GM18520 (cell line): Measurements from ENCODE around the gene CASQ1.

Experiments used
- ATAC-seq: cut with Tn5 transposase; IDR thresholded peaks from one replicate; pipeline ENCODE4 v1.9.1; 2021; ENCODE audit not compliant: unreplicated experiment

CASQ1 gene

GRCh38 chr1:160224606-160225005 lies 34.2 kb downstream of the CASQ1 start:
- ATAC-seq = no peak

- ATAC-seq = no peak
These were observed 35.0 kb downstream of the CASQ1 start for GRCh38 chr1:160225345-160225744.

- ATAC-seq = no peak
These were observed 36.2 kb downstream of the CASQ1 start for GRCh38 chr1:160226623-160227022.

- ATAC-seq = no peak
These were observed 36.7 kb downstream of the CASQ1 start for GRCh38 chr1:160227034-160227433.

GRCh38 chr1:160227561-160227960 lies 37.2 kb downstream of the CASQ1 start:
- no peak for ATAC-seq

GRCh38 chr1:160228431-160228830 lies 38.1 kb downstream of the CASQ1 start:
- no peak for ATAC-seq

GRCh38 chr1:160232911-160233310 lies 42.5 kb downstream of the CASQ1 start:
- ATAC-seq = no peak

- no peak for ATAC-seq
These were observed 46.4 kb downstream of the CASQ1 start for GRCh38 chr1:160236806-160237205.

DNA sequence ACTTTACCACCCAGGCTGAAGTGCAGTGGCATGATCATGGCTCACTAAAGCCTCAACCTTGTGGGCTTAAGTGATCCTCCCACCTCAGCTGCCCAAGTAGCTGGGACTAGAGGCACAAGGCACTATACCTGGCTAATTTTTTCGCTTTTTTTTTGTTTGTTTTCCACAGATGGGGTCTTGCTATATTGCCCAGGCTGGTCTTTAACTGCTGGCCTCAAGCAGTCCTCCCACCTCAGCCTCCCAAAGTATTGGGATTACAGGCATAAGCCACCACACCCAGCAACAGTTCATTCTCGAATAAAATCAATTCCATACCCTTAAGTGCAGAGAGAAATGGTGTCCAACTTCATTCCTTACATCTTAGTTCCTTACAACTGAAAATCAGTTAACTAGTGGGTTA lies 47.2 kb downstream of the CASQ1 start:
- no peak for ATAC-seq

DNA sequence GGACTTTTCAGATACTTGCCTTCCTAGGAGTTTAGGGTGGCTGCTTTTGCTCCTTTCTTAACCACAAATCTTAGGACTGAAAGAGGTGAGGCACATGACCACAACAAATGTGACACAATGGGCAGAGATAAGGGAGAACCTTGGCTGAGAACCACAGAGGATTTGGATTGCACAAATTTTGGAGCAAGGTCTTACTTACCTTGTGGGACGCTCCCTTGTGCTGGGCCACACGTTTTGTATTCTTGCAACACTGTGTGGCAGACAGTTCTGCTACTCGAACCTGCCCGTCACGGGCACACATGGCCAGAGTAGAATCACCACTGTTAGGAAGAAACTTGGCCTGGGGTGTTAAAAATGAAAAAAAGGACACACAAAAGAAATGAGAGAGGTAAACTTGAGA lies 48.0 kb downstream of the CASQ1 start:
- ATAC-seq = no peak

DNA sequence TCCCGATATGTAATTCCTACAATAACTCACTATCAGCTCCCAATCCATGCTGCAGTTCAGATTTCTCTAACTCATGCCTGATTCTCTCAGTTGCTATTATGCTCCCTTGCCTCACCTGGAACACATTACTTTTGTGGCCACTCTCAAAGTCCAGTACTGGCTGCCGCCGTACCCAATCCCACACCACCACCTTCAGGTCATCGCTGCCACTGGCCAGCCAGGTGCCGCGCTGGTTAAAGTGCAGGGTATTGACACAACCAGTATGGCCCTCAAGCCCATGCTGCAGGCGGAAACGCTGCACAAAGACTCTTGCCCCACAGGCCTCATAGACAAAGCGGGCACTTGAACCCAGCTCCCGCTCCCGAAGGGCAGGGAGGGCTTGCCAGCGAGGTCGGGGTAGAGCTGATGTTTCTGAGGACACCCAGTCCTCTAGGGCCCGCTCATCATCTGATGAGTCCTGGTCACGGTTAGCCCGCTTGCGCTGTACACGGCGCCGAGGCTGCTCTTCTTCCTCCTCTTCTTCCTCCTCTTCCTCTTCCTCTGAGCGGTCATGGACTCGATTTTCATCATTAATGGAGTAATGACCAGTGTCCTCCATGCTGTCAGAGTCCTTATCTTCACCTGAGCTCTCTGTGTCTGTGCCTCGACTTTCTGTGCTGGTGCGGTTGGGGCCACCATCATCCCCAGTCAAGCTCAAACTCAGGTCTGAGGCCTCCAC lies 49.4 kb downstream of the CASQ1 start:
- no peak for ATAC-seq

GRCh38 chr1:160243767-160244166 lies 53.4 kb downstream of the CASQ1 start:
- no peak for ATAC-seq

DNA sequence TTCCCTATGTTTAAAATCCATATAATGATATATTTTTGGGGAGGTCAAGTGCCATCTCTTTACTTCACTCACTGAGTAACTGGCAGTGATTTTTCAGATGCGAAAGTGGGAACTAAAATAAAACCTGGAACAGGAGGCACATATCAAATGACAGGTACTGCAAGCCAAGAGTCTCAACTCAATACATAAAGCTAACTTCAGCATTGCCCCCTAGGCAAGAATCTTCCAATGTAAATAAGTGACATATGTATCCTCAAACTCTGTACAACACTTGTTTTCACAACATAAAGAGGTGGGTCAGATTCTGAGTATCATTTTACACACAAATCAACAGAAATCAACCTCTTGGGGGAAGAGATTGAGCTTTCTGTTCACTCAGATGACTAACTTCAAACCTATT lies 53.8 kb downstream of the CASQ1 start:
- ATAC-seq = no peak

DNA sequence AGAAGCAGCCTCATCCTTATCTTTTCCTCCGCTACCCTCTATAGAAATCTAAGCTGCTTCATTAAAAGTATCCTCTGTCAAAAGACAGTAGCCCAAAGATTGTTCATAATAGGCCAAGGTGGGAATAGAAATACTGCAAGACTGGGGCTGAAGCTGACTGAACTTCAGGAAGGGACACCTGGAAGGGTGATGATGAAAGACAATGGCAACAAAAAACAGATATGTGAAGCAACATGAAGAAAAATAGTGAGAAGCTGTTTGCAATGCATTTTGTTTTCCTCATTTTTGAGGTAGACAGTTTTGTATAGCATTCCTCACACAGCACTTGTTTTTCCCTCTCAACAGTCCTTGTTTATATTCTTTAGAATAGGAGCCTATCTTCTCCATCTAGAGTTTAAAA lies 55.1 kb downstream of the CASQ1 start:
- ATAC-seq = no peak

- no peak for ATAC-seq
These were observed 56.7 kb downstream of the CASQ1 start for GRCh38 chr1:160247053-160247452.

- ATAC-seq = no peak
These were observed 60.6 kb downstream of the CASQ1 start for GRCh38 chr1:160251011-160251410.
